Hepatocyte (in vitro differentiated cells): Measurements from ENCODE around the gene PLCB2. TPM values are rescaled to one million over a fixed set of nuclear protein-coding genes. Genes with fewer than 3 reads are reported as not detected.

ENCODE experiments used
- DNase-seq: peaks from one replicate; pipeline ENCODE4 v3.0.0-alpha.2; 2016; ENCODE audit warnings: low spot score
- H2AFZ ChIP-seq: fragments of 200-600 bp; sonication (generic); 2 replicates; pipeline ENCODE4 v1.6.0; 2016; ENCODE audit warnings: antibody characterized with exemption, mild to moderate bottlenecking
- H3K27ac ChIP-seq: fragments of 200-600 bp; sonication (generic); 2 replicates; pipeline ENCODE4 v1.5.1; 2016; ENCODE audit warnings: mild to moderate bottlenecking
- H3K27me3 ChIP-seq: fragments of 200-600 bp; sonication (generic); 2 replicates; pipeline ENCODE4 v1.6.1; 2016
- H3K36me3 ChIP-seq: fragments of 200-600 bp; sonication (generic); replicated peaks from 2 replicates; pipeline ENCODE4 v1.5.1; 2016; ENCODE audit warnings: low read depth; ENCODE audit not compliant: insufficient read depth
- H3K4me1 ChIP-seq: fragments of 200-600 bp; sonication (generic); 2 replicates; pipeline ENCODE4 v1.5.1; 2016; ENCODE audit warnings: mild to moderate bottlenecking, moderate library complexity; ENCODE audit not compliant: insufficient read depth
- H3K4me2 ChIP-seq: fragments of 200-600 bp; sonication (generic); 2 replicates; pipeline ENCODE4 v1.6.0; 2016
- H3K4me3 ChIP-seq: fragments of 200-600 bp; sonication (generic); 2 replicates; pipeline ENCODE4 v1.5.1; 2016; ENCODE audit warnings: mild to moderate bottlenecking
- H3K79me2 ChIP-seq: fragments of 200-600 bp; sonication (generic); 2 replicates; pipeline ENCODE4 v1.6.0; 2017; ENCODE audit warnings: mild to moderate bottlenecking
- H3K9me2 ChIP-seq: fragments of 200-600 bp; sonication (generic); replicated peaks from 2 replicates; pipeline ENCODE4 v1.6.0; 2017; ENCODE audit warnings: mild to moderate bottlenecking; ENCODE audit not compliant: insufficient read depth
- H3K9me3 ChIP-seq: fragments of 200-600 bp; sonication (generic); 2 replicates; pipeline ENCODE4 v1.5.1; 2016; ENCODE audit warnings: low read depth, mild to moderate bottlenecking
- H4K20me1 ChIP-seq: fragments of 200-600 bp; sonication (generic); 2 replicates; pipeline ENCODE4 v1.6.0; 2016; ENCODE audit warnings: mild to moderate bottlenecking; ENCODE audit not compliant: insufficient read depth, poor library complexity, severe bottlenecking
- CTCF ChIP-seq: fragments of 200-600 bp; sonication (generic); IDR thresholded peaks from 2 replicates; pipeline ENCODE4 v1.5.1; 2016; ENCODE audit warnings: antibody characterized with exemption, mild to moderate bottlenecking; ENCODE audit not compliant: poor library complexity
- EZH2 ChIP-seq: fragments of 200-600 bp; sonication (generic); IDR thresholded peaks from 2 replicates; pipeline ENCODE4 v1.6.1; 2016; ENCODE audit warnings: antibody characterized with exemption, mild to moderate bottlenecking, borderline replicate concordance
- EZH2phosphoT487 ChIP-seq: fragments of 200-600 bp; sonication (generic); IDR thresholded peaks from one replicate; pipeline ENCODE4 v1.6.1; 2018; ENCODE audit warnings: antibody characterized with exemption, mild to moderate bottlenecking, low read depth, moderate library complexity; ENCODE audit not compliant: unreplicated experiment, severe bottlenecking
- WGBS: methylation state at CpG from one replicate; pipeline ENCODE4 v1.1.6; 2016; ENCODE audit warnings: low lambda C conversion rate; ENCODE audit errors: missing lambda C conversion rate; 5-methylcytosine and 5-hydroxymethylcytosine counted together
- polyA plus RNA-seq: library from polyadenylated mRNA; unstranded; fragments of >200 nt; fragmentation: Nextera tagmentation; extraction: Ambion mirVana; gene quantifications from 2 replicates; pipeline ENCODE4 v1.2.1, GENCODE V29; 2016
- total RNA-seq: library from RNA; depleted of rRNA; stranded (reverse); fragments of >200 nt; gene quantifications from 2 replicates; pipeline ENCODE4 v1.2.3, GENCODE V29; 2014

PLCB2 gene
- total and polyA plus RNA-seq, 2 experiments from 2014 or later = 1.7 to 4.4 TPM

- no peaks in the 10 kb centered on the region for H3K9me2 ChIP-seq
- H3K4me1 ChIP-seq = peaks cover 4% of the 10 kb centered on the region
- H3K9me3 ChIP-seq = no peaks in the 10 kb centered on the region
- peak overlapping the region; percentile 73 for H2AFZ ChIP-seq
- 94% methylated on average over 10 of the region's 10 CpGs for WGBS
- TF ChIP-seq CTCF (no peak), EZH2phosphoT487 (no peak), EZH2 (no peak)
- no peak for DNase-seq
- peaks cover 26% of the 10 kb centered on the region for H3K27me3 ChIP-seq
- no peaks in the 10 kb centered on the region for H4K20me1 ChIP-seq
- H3K4me3 ChIP-seq = no peak overlapping the region
- H3K36me3 ChIP-seq = no peaks in the 10 kb centered on the region
- H3K4me2 ChIP-seq = peak overlapping the region; percentile 97
- no peak overlapping the region for H3K27ac ChIP-seq
- H3K79me2 ChIP-seq = no peaks in the 10 kb centered on the region
Observed at GRCh38 chr15:40251486-40252140, 56.1 kb downstream of the PLCB2 start.

DNA sequence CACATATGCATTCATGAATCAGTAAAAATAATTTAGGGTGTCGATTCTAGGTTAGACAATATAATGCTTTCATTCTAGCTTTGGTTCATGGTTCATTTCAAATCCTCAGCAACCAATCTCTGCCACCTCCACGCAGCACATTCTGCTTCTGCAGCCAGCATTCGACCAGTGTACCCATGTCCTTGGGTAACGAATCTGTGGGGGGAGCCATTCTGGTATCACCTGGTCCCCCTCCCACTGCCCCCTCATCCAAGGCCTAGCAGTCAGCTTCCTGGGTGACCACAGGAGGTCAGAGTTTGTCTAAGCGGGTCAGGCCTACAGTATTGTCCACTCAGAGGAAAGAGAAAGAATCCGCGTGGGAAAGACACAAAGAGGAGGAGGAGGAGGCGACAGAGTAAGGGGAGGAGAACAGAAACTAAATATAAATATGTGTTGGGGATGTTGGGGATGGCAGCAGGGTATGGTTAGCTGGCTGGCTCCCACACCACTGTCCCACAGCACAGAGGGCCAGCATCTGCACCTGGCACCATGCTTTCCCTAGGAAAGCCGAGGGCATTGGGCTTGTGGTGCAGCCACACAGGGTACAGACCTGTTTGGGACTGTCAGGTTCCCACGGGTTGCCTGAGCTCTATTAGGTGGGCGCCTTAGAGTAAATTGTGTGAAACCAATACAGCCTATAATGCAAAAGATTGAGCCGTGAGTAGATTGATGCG, 56.8 kb downstream of the PLCB2 start:
- no peaks in the 10 kb centered on the region for H3K9me2 ChIP-seq
- no peak overlapping the region for H2AFZ ChIP-seq
- no peaks in the 10 kb centered on the region for H3K9me3 ChIP-seq
- DNase-seq = no peak
- no peaks in the 10 kb centered on the region for H4K20me1 ChIP-seq
- no peak overlapping the region for H3K4me3 ChIP-seq
- H3K27ac ChIP-seq = no peak overlapping the region
- peaks cover 4% of the 10 kb centered on the region for H3K4me1 ChIP-seq
- WGBS = 88% methylated on average over 13 of the region's 13 CpGs
- H3K27me3 ChIP-seq = peaks cover 26% of the 10 kb centered on the region
- H3K79me2 ChIP-seq = no peaks in the 10 kb centered on the region
- no peaks in the 10 kb centered on the region for H3K36me3 ChIP-seq
- no peak overlapping the region for H3K4me2 ChIP-seq
- no peak for TF ChIP-seq CTCF
- TF ChIP-seq EZH2phosphoT487 = no peak
- no peak for TF ChIP-seq EZH2

GRCh38 chr15:40250304-40250656, 57.5 kb downstream of the PLCB2 start:
- H4K20me1 ChIP-seq = no peaks in the 10 kb centered on the region
- no peaks in the 10 kb centered on the region for H3K9me2 ChIP-seq
- H3K9me3 ChIP-seq = no peaks in the 10 kb centered on the region
- H3K27ac ChIP-seq = no peak overlapping the region
- no peak overlapping the region for H2AFZ ChIP-seq
- no peak overlapping the region for H3K4me2 ChIP-seq
- H3K27me3 ChIP-seq = peaks cover 26% of the 10 kb centered on the region
- H3K4me1 ChIP-seq = peaks cover 9% of the 10 kb centered on the region
- no peaks in the 10 kb centered on the region for H3K79me2 ChIP-seq
- 92% methylated on average over 8 of the region's 8 CpGs for WGBS
- TF ChIP-seq EZH2phosphoT487 = no peak
- TF ChIP-seq EZH2 = no peak
- no peak for TF ChIP-seq CTCF
- H3K4me3 ChIP-seq = no peak overlapping the region
- no peak for DNase-seq
- no peaks in the 10 kb centered on the region for H3K36me3 ChIP-seq
